ENCODE measurements around the gene HHIPL1.

The HHIPL1 gene

DNA sequence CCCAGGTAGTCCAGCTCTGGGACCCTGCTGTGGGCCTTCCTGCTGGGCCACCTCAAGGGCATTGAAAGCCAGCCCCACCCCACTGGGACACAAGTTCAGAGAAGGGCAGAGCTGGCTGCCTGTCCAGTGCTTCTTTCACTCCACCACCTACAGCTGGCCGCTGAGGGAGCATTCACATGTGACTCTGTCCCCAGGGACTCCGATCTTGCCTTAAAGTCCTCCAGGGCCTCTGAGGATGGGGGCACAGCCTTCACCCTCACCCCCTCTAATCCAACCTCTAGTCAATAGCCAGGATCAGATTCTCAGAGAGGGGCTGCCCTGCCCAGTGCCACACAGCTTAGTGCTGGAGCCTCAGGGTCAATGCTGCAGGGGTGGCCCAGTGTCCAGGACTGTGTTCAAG, 34.2 kb downstream of the HHIPL1 start:
- TF ChIP-seq, protein P1, sequence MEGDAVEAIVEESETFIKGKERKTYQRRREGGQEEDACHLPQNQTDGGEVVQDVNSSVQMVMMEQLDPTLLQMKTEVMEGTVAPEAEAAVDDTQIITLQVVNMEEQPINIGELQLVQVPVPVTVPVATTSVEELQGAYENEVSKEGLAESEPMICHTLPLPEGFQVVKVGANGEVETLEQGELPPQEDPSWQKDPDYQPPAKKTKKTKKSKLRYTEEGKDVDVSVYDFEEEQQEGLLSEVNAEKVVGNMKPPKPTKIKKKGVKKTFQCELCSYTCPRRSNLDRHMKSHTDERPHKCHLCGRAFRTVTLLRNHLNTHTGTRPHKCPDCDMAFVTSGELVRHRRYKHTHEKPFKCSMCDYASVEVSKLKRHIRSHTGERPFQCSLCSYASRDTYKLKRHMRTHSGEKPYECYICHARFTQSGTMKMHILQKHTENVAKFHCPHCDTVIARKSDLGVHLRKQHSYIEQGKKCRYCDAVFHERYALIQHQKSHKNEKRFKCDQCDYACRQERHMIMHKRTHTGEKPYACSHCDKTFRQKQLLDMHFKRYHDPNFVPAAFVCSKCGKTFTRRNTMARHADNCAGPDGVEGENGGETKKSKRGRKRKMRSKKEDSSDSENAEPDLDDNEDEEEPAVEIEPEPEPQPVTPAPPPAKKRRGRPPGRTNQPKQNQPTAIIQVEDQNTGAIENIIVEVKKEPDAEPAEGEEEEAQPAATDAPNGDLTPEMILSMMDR (IDR thresholded peaks at IDR 0.05; ENCODE audit: control insufficient read depth, insufficient read depth, low read depth, low read length, missing control alignments): no peak

DNA sequence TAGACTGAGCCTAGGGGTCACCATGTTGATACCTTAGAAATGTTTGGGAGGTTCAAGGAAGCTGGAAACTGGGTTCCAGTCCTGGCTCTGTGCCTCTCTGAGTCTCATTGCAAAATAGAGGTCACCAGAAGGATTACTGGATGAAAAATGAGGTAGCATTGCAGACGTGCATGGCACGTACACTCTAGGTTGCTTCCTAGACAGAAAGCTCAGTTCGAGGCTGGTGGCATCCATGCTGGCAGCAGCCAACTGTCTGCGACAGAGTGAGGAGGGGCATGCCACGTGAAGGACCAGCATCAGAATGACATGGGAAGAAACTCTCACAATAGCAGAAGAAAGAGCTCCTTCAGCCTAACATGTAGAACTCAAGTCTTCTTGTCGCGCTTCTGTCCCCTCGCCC, 34.6 kb downstream of the HHIPL1 start:
- no peak overlapping the region for H3K4me3 ChIP-seq (ENCODE audit: control insufficient read depth, low read depth, low read length)
- TF ChIP-seq, protein P1 (IDR thresholded peaks at IDR 0.05; ENCODE audit: control insufficient read depth, insufficient read depth, low read depth, low read length, missing control alignments): no peak
- no peak for DNase-seq (ENCODE audit: low read depth)

More for the DNA sequence above, 34.2 kb downstream of the HHIPL1 start:
- DNase-seq (ENCODE audit: low read depth): no peak
- no peak overlapping the region for H3K4me3 ChIP-seq (ENCODE audit: control insufficient read depth, low read depth, low read length)

DNA sequence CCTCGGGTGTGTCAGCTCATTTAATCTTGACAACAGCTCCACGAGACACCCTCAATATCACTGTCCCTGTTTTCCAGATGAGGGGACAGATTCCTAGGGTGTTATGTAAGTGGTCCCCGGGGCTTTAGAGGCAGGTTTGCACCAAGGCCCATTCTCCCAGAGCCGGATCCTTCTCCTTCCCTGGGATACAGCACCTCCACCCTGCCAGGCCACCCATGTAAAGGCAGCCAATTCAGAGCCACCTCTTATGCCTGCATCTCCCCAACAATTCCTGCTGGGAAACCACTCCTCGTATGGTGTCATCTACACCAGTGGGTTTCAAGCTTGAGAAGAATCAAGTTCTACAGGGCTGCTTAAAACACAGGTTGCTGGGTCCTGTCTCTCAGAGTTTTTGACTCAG, 35.1 kb downstream of the HHIPL1 start:
- no peak for DNase-seq (ENCODE audit: low read depth)
- TF ChIP-seq, protein P1 (IDR thresholded peaks at IDR 0.05; ENCODE audit: control insufficient read depth, insufficient read depth, low read depth, low read length, missing control alignments): no peak
- H3K4me3 ChIP-seq (ENCODE audit: control insufficient read depth, low read depth, low read length): no peak overlapping the region

DNA sequence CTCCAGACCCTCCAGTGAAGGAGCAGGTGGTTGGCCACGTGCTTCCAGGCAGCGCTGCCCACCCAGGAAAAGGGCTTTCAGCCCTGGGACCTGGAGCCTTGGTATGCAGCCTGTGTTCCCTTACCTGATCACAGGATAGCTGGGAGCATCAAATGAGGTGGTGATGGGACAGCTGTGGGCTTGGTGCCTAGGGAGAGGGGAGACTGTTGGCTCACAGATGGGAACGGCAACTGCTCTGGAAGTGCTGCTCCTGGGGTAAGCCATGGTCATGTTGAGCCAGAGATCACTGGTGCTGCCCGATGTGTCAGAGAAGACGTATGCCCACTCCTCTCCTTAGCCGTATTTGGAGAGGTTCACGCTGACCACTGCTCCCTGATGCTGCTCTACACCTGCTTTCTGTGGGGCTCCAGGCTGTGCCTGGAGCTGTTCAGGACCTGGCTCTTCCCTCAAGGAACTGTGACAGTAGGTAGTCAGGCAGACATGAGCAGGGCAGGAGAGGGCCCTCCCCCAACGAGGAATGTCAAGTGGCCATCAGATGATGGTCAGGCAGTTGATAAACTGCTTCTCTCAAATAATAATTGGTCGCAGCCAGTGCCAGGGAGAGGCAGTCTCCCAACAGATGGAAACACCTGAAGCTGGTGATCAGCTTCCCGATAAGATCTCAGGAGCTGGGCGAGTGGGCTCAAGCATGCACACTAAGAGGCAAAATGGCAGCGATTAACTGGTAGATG, 36.3 kb downstream of the HHIPL1 start:
- H3K4me3 ChIP-seq (ENCODE audit: control insufficient read depth, low read depth, low read length): no peak overlapping the region
- DNase-seq (ENCODE audit: low read depth): no peak
- TF ChIP-seq, protein P1 (IDR thresholded peaks at IDR 0.05; ENCODE audit: control insufficient read depth, insufficient read depth, low read depth, low read length, missing control alignments): no peak

DNA sequence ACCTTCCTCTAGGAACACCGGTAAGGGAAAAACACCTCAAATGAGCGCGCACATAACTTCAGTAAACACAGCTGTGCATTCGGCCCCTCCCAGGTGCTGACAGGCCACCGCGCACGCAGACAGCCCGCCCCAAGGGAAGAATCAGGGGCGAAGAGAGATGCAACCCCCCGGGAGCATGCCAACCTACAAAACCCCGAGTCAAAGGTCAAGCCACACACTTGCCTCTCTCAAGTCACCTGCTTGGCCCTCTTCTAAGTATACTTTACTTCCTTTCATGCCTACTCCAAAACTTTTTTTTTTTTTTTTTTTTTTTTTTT, 36.9 kb downstream of the HHIPL1 start:
- no peak overlapping the region for H3K4me3 ChIP-seq (ENCODE audit: control insufficient read depth, low read depth, low read length)
- TF ChIP-seq, protein P1 (IDR thresholded peaks at IDR 0.05; ENCODE audit: control insufficient read depth, insufficient read depth, low read depth, low read length, missing control alignments): no peak
- DNase-seq (ENCODE audit: low read depth): no peak

DNA sequence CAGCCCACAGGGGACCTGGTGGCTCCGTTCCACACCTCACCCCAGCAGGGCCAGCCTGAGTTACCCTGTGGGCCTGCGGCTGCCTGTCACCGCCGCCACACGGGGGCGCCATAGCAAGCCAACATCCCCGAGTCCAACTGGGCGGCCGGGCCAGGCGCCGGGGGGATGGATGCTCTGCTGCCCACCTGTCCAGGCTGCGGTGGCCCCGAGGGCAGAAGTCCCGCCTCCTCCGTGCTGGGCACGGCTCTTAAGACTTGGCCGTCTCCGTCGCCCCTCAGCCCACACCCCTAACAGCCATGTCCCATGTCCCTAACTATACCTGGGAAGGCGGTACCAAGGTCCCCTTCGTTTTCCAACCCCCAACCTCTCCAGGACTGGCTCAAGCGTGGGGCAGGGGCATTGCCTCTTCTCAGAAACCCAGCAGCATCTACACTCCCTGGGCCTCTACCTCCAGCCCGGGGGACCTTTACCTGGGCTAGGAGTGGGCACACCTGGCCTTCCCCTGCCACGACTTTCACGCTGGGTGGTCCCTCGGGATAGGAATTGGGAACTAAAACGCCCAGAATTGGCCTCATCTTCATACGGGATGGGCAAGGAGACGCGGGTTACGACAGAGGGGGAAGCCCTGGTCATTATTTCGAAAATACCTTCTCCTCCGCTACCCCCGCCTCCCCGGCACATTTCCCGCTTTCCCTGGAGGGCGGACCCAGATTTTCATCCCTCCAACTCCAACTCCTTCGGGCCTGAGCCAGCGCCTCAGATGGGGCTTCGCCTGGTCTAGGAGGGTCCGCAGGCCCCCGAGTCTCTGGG, 38.1 kb downstream of the HHIPL1 start:
- H3K4me3 ChIP-seq (ENCODE audit: control insufficient read depth, low read depth, low read length): peak overlapping the region; percentile 74
- TF ChIP-seq, protein P1 (IDR thresholded peaks at IDR 0.05; ENCODE audit: control insufficient read depth, insufficient read depth, low read depth, low read length, missing control alignments): peak; percentile 97
- DNase-seq (ENCODE audit: low read depth): no peak

Measured in AG09309 (cell line).